Brain pericyte (primary cell): ENCODE results near the gene LRRC32.
"Not testable (repeated sequence)": the region's sequence is repeated elsewhere in the genome, so short reads cannot be mapped to it uniquely, and the experiment has no call there.

Experiments
- DNase-seq: peaks from one replicate; pipeline ENCODE4 v3.0.0-alpha.2; 2012; ENCODE audit warnings: low read depth, low spot score

The LRRC32 gene

GRCh38 chr11:76649851-76650372, 20.6 kb downstream of the LRRC32 start:
- no peak for DNase-seq

- no peak for DNase-seq
These were observed 21.5 kb downstream of the LRRC32 start for GRCh38 chr11:76649011-76649410.

- DNase-seq: no peak
These were observed 22.5 kb downstream of the LRRC32 start for GRCh38 chr11:76648061-76648460.

GRCh38 chr11:76646882-76647534, 23.5 kb downstream of the LRRC32 start:
- no peak for DNase-seq

- DNase-seq: no peak
These were observed 26.0 kb downstream of the LRRC32 start for GRCh38 chr11:76644591-76644990.

- not testable (repeated sequence) for DNase-seq
These were observed 26.8 kb downstream of the LRRC32 start for GRCh38 chr11:76643711-76644110.

GRCh38 chr11:76642341-76642740, 28.2 kb downstream of the LRRC32 start:
- DNase-seq: no peak

- DNase-seq: no peak
These were observed 28.6 kb downstream of the LRRC32 start for GRCh38 chr11:76641905-76642304.

GRCh38 chr11:76640501-76640900, 30.0 kb downstream of the LRRC32 start:
- no peak for DNase-seq

GRCh38 chr11:76639621-76640020, 30.9 kb downstream of the LRRC32 start:
- no peak for DNase-seq

GRCh38 chr11:76638270-76639197, 32.0 kb downstream of the LRRC32 start:
- no peak for DNase-seq

GRCh38 chr11:76637491-76638269, 32.9 kb downstream of the LRRC32 start:
- no peak for DNase-seq

- no peak for DNase-seq
These were observed 33.6 kb downstream of the LRRC32 start for GRCh38 chr11:76636826-76637460.

GRCh38 chr11:76635991-76636738, 34.4 kb downstream of the LRRC32 start:
- DNase-seq: no peak

GRCh38 chr11:76634886-76635285, 35.7 kb downstream of the LRRC32 start:
- DNase-seq: no peak

- no peak for DNase-seq
These were observed 38.1 kb downstream of the LRRC32 start for GRCh38 chr11:76632492-76632891.

- no peak for DNase-seq
These were observed 38.8 kb downstream of the LRRC32 start for GRCh38 chr11:76631566-76632308.

GRCh38 chr11:76630600-76631281, 39.8 kb downstream of the LRRC32 start:
- no peak for DNase-seq

- DNase-seq: no peak
These were observed 40.5 kb downstream of the LRRC32 start for GRCh38 chr11:76629853-76630599.
